GM18520 (cell line): ENCODE results near the gene CFL1.
A peak's percentile ranks its signal among the peaks of the same experiment; 100 is the strongest.
"Not testable (repeated sequence)": the region's sequence is repeated elsewhere in the genome, so short reads cannot be mapped to it uniquely, and the experiment has no call there.

Source experiments
- ATAC-seq: cut with Tn5 transposase; IDR thresholded peaks from one replicate; pipeline ENCODE4 v1.9.1; 2021; ENCODE audit not compliant: unreplicated experiment

CFL1 gene

GRCh38 chr11:65844231-65844872 is 13.6 kb downstream of the CFL1 start:
- ATAC-seq, result no peak

- no peak for ATAC-seq
These were observed 14.2 kb downstream of the CFL1 start for GRCh38 chr11:65843811-65844210.

GRCh38 chr11:65842144-65842543 is 15.8 kb downstream of the CFL1 start:
- no peak for ATAC-seq

- no peak for ATAC-seq
These were observed 23.8 kb downstream of the CFL1 start for GRCh38 chr11:65834202-65834601.

GRCh38 chr11:65833297-65834030 is 24.5 kb downstream of the CFL1 start, which contains the start of gene SNX32:
Gene SNX32, plus strand, starts transcription at chr11:65833963. Its CDS starts 103 bp downstream, at chr11:65834066.
- peak; percentile 82 for ATAC-seq

- not testable (repeated sequence) for ATAC-seq
These were observed 25.7 kb downstream of the CFL1 start for GRCh38 chr11:65832231-65832630.

- ATAC-seq, result no peak
These were observed 28.5 kb downstream of the CFL1 start for GRCh38 chr11:65829459-65829858.

- ATAC-seq, result no peak
These were observed 30.8 kb downstream of the CFL1 start for GRCh38 chr11:65826984-65827735.

- no peak for ATAC-seq
These were observed 35.0 kb downstream of the CFL1 start for GRCh38 chr11:65822776-65823528.

- ATAC-seq, result no peak
These were observed 36.9 kb downstream of the CFL1 start for GRCh38 chr11:65821107-65821506.

GRCh38 chr11:65817835-65818680 is 39.9 kb downstream of the CFL1 start:
- peak; percentile 76 for ATAC-seq

GRCh38 chr11:65817312-65817834 is 40.6 kb downstream of the CFL1 start:
- no peak for ATAC-seq

- ATAC-seq, result no peak
These were observed 41.3 kb downstream of the CFL1 start for GRCh38 chr11:65816696-65817095.

GRCh38 chr11:65814986-65815565 is 42.9 kb downstream of the CFL1 start:
- no peak for ATAC-seq

- no peak for ATAC-seq
These were observed 43.6 kb downstream of the CFL1 start for GRCh38 chr11:65814131-65814985.

- ATAC-seq, result no peak
These were observed 46.1 kb downstream of the CFL1 start for GRCh38 chr11:65811764-65812475.

GRCh38 chr11:65810046-65810868 is 47.7 kb downstream of the CFL1 start:
- no peak for ATAC-seq
